H9 (cell line): Measurements from ENCODE around the gene GFI1B. TPM values are rescaled to one million over a fixed set of nuclear protein-coding genes. Genes with fewer than 3 reads are reported as not detected.

Source experiments
- DNase-seq: peaks from one replicate; pipeline ENCODE4 v3.0.0-alpha.2; 2017
- H2AFZ ChIP-seq: one replicate; pipeline ENCODE4 v1.6.1; 2013; ENCODE audit warnings: mild to moderate bottlenecking, low read length, control low read depth, moderate library complexity
- H2AK5ac ChIP-seq: 2 replicates; pipeline ENCODE4 v1.6.1; 2013; ENCODE audit warnings: low read length, control low read depth, mixed read lengths; ENCODE audit not compliant: insufficient read length
- H2BK120ac ChIP-seq: one replicate; pipeline ENCODE4 v1.6.1; 2013; ENCODE audit warnings: low read depth, mild to moderate bottlenecking, low read length, control low read depth, inconsistent platforms; ENCODE audit not compliant: poor library complexity, severe bottlenecking
- H2BK12ac ChIP-seq: 2 replicates; pipeline ENCODE4 v1.6.1; 2013; ENCODE audit warnings: low read length, control low read depth, mixed read lengths, low read depth; ENCODE audit not compliant: insufficient read length
- H2BK15ac ChIP-seq: 2 replicates; pipeline ENCODE4 v1.6.1; 2013; ENCODE audit warnings: low read depth, low read length, control low read depth
- H2BK20ac ChIP-seq: one replicate; pipeline ENCODE4 v1.6.1; 2013; ENCODE audit warnings: low read depth, mild to moderate bottlenecking, low read length, control low read depth, inconsistent platforms; ENCODE audit not compliant: poor library complexity, severe bottlenecking
- H2BK5ac ChIP-seq: 2 replicates; pipeline ENCODE4 v1.6.1; 2013; ENCODE audit warnings: low read length, control low read depth, mixed read lengths; ENCODE audit not compliant: insufficient read length
- H3K14ac ChIP-seq: 2 replicates; pipeline ENCODE4 v1.6.1; 2013; ENCODE audit warnings: low read length, control low read depth; ENCODE audit not compliant: insufficient read depth
- H3K18ac ChIP-seq: 2 replicates; pipeline ENCODE4 v1.6.1; 2013; ENCODE audit warnings: low read depth, mild to moderate bottlenecking, mixed read lengths, low read length, control low read depth; ENCODE audit not compliant: insufficient read length
- H3K23ac ChIP-seq: 2 replicates; pipeline ENCODE4 v1.6.1; 2013; ENCODE audit warnings: low read length, control low read depth, mixed read lengths, low read depth; ENCODE audit not compliant: insufficient read length
- H3K23me2 ChIP-seq: 2 replicates; pipeline ENCODE4 v1.6.1; 2013; ENCODE audit warnings: low read depth, mild to moderate bottlenecking, mixed read lengths, low read length, control low read depth; ENCODE audit not compliant: insufficient read length, poor library complexity, severe bottlenecking
- H3K27ac ChIP-seq: 2 replicates; pipeline ENCODE4 v1.5.1; 2013; ENCODE audit warnings: low read length, control low read depth, mixed read lengths, low read depth; ENCODE audit not compliant: insufficient read length
- H3K27me3 ChIP-seq: 2 replicates; pipeline ENCODE4 v1.6.1; 2013; ENCODE audit warnings: low read length, control low read depth, inconsistent platforms; ENCODE audit not compliant: insufficient read depth
- H3K4ac ChIP-seq: 2 replicates; pipeline ENCODE4 v1.6.1; 2013; ENCODE audit warnings: low read depth, mild to moderate bottlenecking, control low read depth, inconsistent platforms, low read length, moderate library complexity
- H3K4me1 ChIP-seq: 2 replicates; pipeline ENCODE4 v1.6.1; 2013; ENCODE audit warnings: low read length, control low read depth, inconsistent platforms; ENCODE audit not compliant: insufficient read depth
- H3K4me2 ChIP-seq: 2 replicates; pipeline ENCODE4 v1.6.1; 2013; ENCODE audit warnings: low read length, control low read depth, mixed read lengths; ENCODE audit not compliant: insufficient read length, insufficient read depth
- H3K56ac ChIP-seq: 2 replicates; pipeline ENCODE4 v1.6.1; 2013; ENCODE audit warnings: low read depth, mild to moderate bottlenecking, mixed read lengths, low read length, control low read depth; ENCODE audit not compliant: insufficient read length
- H3K79me1 ChIP-seq: 2 replicates; pipeline ENCODE4 v1.6.1; 2013; ENCODE audit warnings: low read depth, mild to moderate bottlenecking, moderate library complexity, low read length, control low read depth, inconsistent platforms; ENCODE audit not compliant: insufficient read depth, poor library complexity, severe bottlenecking
- H3K79me2 ChIP-seq: 2 replicates; pipeline ENCODE4 v1.6.1; 2013; ENCODE audit warnings: low read length, control low read depth, inconsistent platforms; ENCODE audit not compliant: insufficient read depth
- H3K9ac ChIP-seq: 2 replicates; pipeline ENCODE4 v1.6.1; 2013; ENCODE audit warnings: low read length, control low read depth, mixed read lengths; ENCODE audit not compliant: insufficient read length; ENCODE audit errors: extremely low read depth
- H3K9me3 ChIP-seq: one replicate; pipeline ENCODE4 v1.6.1; 2013; ENCODE audit warnings: low read depth, low read length, inconsistent platforms; ENCODE audit not compliant: control insufficient read depth
- H3T11ph ChIP-seq: one replicate; pipeline ENCODE4 v1.6.1; 2013; ENCODE audit warnings: mild to moderate bottlenecking, low read length, control low read depth, inconsistent platforms
- H4K20me1 ChIP-seq: one replicate; pipeline ENCODE4 v1.6.1; 2013; ENCODE audit not compliant: control insufficient read depth, insufficient read length, insufficient read depth
- H4K5ac ChIP-seq: 2 replicates; pipeline ENCODE4 v1.6.1; 2013; ENCODE audit warnings: low read depth, mild to moderate bottlenecking, mixed read lengths, low read length, control low read depth; ENCODE audit not compliant: insufficient read length
- H4K8ac ChIP-seq: replicated peaks from 2 replicates; pipeline ENCODE4 v1.6.1; 2013; ENCODE audit warnings: low read length, control low read depth, mixed read lengths, low read depth; ENCODE audit not compliant: insufficient read length
- H4K91ac ChIP-seq: 2 replicates; pipeline ENCODE4 v1.6.1; 2013; ENCODE audit warnings: low read depth, mild to moderate bottlenecking, moderate library complexity, mixed read lengths, low read length, control low read depth; ENCODE audit not compliant: insufficient read length
- H3K27ac Mint-ChIP-seq, 3 experiments: 2 replicates in 2 of 3; 3 replicates in 1 of 3; pipeline ENCODE4 v1.8.0; 2020 to 2021; ENCODE audit warnings: mixed read lengths in 3 of 3, mild to moderate bottlenecking in 1 of 3, moderate library complexity in 1 of 3
- H3K27me3 Mint-ChIP-seq: 2 replicates; pipeline ENCODE4 v1.8.0; 2021; ENCODE audit warnings: low read depth, mild to moderate bottlenecking, moderate library complexity, mixed read lengths
- H3K36me3 Mint-ChIP-seq, 3 experiments: 2 replicates in 2 of 3; 3 replicates in 1 of 3; pipeline ENCODE4 v1.8.0; 2020 to 2021; ENCODE audit warnings: low read depth in 3 of 3, mixed read lengths in 3 of 3; ENCODE audit not compliant: insufficient read depth in 1 of 3
- H3K4me1 Mint-ChIP-seq, 2 experiments: 2 replicates each; pipeline ENCODE4 v1.8.0; 2020; ENCODE audit warnings: mixed read lengths in 2 of 2
- H3K4me3 Mint-ChIP-seq, 2 experiments: 2 replicates in 1 of 2; 3 replicates in 1 of 2; pipeline ENCODE4 v1.8.0; 2020 to 2021; ENCODE audit warnings: mild to moderate bottlenecking in 2 of 2, mixed read lengths in 2 of 2, moderate library complexity in 1 of 2
- H3K9me3 Mint-ChIP-seq, 2 experiments: 2 replicates in 1 of 2; 3 replicates in 1 of 2; pipeline ENCODE4 v1.8.0; 2020; ENCODE audit warnings: mild to moderate bottlenecking in 2 of 2, mixed read lengths in 2 of 2, moderate library complexity in 1 of 2
- WGBS: extraction: QIAGEN DNeasy Blood & Tissue Kit; methylation state at CpG from one replicate; pipeline ENCODE4 v1.1.7; 2013; ENCODE audit warnings: missing lambda C conversion rate, low lambda C conversion rate, mixed read lengths; ENCODE audit not compliant: insufficient read length; ENCODE audit errors: extremely low coverage; 5-methylcytosine and 5-hydroxymethylcytosine counted together
- total RNA-seq: library from RNA; stranded (reverse); gene quantifications from 2 replicates; pipeline ENCODE4 v1.2.1, GENCODE V29; 2021
- TF ChIP-seq, protein P1 (sequence below): fragments of 200-600 bp; sonication (generic); conservative IDR thresholded peaks from 3 replicates; pipeline ENCODE4 v1.8.0; 2021; ENCODE audit warnings: antibody characterized with exemption, mild to moderate bottlenecking

The GFI1B gene
- total RNA-seq, 1 experiment from 2014 or later: not detected

DNA sequence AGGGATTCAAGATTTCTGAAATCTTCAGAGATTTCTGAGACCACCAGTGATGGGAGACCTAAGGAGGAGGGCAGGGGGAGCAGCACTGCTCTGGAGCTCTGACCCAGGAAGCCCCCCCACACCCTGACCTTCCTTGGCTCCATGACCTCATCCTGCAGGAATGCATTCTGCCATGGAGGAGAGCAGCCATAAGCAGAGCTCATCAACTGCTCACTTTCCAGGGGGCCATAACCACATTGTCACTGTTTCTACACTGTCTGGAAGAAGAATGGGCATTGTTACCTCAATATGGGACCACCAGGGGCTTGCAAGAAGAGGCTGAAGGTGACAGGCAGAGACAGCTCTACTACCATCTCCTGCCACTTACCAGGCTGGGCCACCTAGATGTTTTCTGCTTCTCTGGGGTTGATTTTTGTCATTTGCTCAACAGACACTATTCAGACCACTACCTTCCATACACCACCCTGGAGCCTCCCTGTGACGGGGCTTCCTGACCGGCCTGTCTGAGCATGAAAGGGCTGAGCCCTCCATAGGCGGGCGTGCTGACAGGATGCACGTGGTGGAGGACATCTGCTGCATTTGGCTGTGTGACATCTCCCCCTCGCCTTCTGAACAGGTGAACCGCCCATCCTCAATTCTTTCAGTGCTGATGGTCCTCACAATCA lies 31.7 kb upstream of the GFI1B start:
- H4K8ac ChIP-seq: no peak overlapping the region
- H3K36me3 Mint-ChIP-seq: no peaks in the 10 kb centered on the region; a peak in 1 of 7 replicates
- H3K14ac ChIP-seq: no peak overlapping the region; the same call in 1 of the 2 replicates
- no peak overlapping the region for H2AFZ ChIP-seq
- no CpG with 5 or more reads among the region's 7 CpGs for whole genome bisulfite sequencing
- H3T11ph ChIP-seq: no peak overlapping the region
- peaks cover 11% of the 10 kb centered on the region; the same call in 1 of the 2 replicates for H3K79me2 ChIP-seq
- no peak overlapping the region for H2BK5ac ChIP-seq
- no peak overlapping the region for H3K4ac ChIP-seq
- H3K27ac ChIP-seq: no peak overlapping the region
- no peak overlapping the region for H3K4me2 ChIP-seq
- peaks cover 8% of the 10 kb centered on the region; the same call in 1 of the 2 replicates for H3K4me1 ChIP-seq
- peaks cover 28 to 48% of the 10 kb centered on the region in 2 experiments for H3K4me1 Mint-ChIP-seq
- H3K27me3 Mint-ChIP-seq: no peaks in the 10 kb centered on the region
- H3K23ac ChIP-seq: no peak overlapping the region
- H3K27me3 ChIP-seq: no peaks in the 10 kb centered on the region
- no peak overlapping the region for H3K18ac ChIP-seq
- H4K91ac ChIP-seq: no peak overlapping the region
- H3K27ac Mint-ChIP-seq: peak overlapping the region in 2 of 3 experiments; percentile 41 to 78; a peak in 3 of 7 replicates
- H3K23me2 ChIP-seq: peaks cover 4% of the 10 kb centered on the region
- H3K9ac ChIP-seq: no peak overlapping the region
- no peak overlapping the region for H2BK20ac ChIP-seq
- TF ChIP-seq, protein P1, sequence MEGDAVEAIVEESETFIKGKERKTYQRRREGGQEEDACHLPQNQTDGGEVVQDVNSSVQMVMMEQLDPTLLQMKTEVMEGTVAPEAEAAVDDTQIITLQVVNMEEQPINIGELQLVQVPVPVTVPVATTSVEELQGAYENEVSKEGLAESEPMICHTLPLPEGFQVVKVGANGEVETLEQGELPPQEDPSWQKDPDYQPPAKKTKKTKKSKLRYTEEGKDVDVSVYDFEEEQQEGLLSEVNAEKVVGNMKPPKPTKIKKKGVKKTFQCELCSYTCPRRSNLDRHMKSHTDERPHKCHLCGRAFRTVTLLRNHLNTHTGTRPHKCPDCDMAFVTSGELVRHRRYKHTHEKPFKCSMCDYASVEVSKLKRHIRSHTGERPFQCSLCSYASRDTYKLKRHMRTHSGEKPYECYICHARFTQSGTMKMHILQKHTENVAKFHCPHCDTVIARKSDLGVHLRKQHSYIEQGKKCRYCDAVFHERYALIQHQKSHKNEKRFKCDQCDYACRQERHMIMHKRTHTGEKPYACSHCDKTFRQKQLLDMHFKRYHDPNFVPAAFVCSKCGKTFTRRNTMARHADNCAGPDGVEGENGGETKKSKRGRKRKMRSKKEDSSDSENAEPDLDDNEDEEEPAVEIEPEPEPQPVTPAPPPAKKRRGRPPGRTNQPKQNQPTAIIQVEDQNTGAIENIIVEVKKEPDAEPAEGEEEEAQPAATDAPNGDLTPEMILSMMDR: no peak
- H2BK120ac ChIP-seq: no peak overlapping the region
- H2BK15ac ChIP-seq: no peak overlapping the region
- no peaks in the 10 kb centered on the region for H3K79me1 ChIP-seq
- no peak overlapping the region for H4K5ac ChIP-seq
- H3K4me3 Mint-ChIP-seq: no peak overlapping the region; a peak in 1 of 5 replicates
- no peak overlapping the region for H2AK5ac ChIP-seq
- peak; percentile 47 for DNase-seq
- no peaks in the 10 kb centered on the region for H4K20me1 ChIP-seq
- H3K9me3 Mint-ChIP-seq: peaks cover 0 to 2% of the 10 kb centered on the region in 2 experiments; a peak in 1 of 5 replicates
- H2BK12ac ChIP-seq: no peak overlapping the region
- no peak overlapping the region for H3K56ac ChIP-seq
- H3K9me3 ChIP-seq: no peaks in the 10 kb centered on the region
